Lower leg skin (tissue), 3 donors: ENCODE measurements around the gene FKBP1A.

ENCODE experiments used
- CTCF ChIP-seq, 3 donors: fragments of 450-650 bp; IDR thresholded peaks; one replicate each; pipeline ENCODE4 v1.5.1; 2016; ENCODE audit warnings: antibody characterized with exemption in 3 of 3, mild to moderate bottlenecking in 3 of 3, moderate library complexity in 2 of 3
- POLR2A ChIP-seq, 2 donors: fragments of 450-650 bp; IDR thresholded peaks; one replicate each; pipeline ENCODE4 v1.6.1; 2016 to 2017; ENCODE audit warnings: antibody characterized with exemption in 2 of 2, mild to moderate bottlenecking in 1 of 2, moderate library complexity in 1 of 2

- no peak for TF ChIP-seq CTCF (IDR thresholded peaks at IDR 0.05)
- no peak for TF ChIP-seq POLR2A (IDR thresholded peaks at IDR 0.05)
Measured at GRCh38 chr20:1427457-1428054, 34.7 kb upstream of the FKBP1A start.
